Ammon's horn (tissue), 1 donor: Measurements from ENCODE around the gene CATSPERD.

Experiments
- DNase-seq: peaks from one replicate; pipeline ENCODE4 v3.0.0-alpha.2; 2016; ENCODE audit warnings: low spot score

Gene CATSPERD

DNA sequence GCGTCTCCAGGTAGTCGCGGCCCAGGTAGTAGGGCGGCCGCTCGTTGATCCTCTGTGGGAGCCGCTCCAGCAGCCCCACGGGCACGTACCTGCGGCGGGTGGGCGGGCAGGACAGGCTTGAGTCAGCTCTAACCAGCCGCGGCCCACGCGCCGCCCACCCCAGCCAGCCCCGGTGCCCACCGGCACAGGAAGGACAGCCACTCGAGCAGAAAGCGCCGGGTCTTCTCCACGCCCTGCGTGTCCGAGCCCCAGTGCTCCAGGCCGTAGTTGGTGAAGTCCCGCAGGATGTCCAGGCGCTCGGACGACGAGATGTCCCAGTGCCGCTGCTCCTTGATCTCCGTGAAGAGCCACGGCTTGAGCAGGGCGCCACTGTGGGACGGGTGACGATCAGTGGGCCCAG lies 65.0 kb downstream of the CATSPERD start:
- DNase-seq = no peak

DNA sequence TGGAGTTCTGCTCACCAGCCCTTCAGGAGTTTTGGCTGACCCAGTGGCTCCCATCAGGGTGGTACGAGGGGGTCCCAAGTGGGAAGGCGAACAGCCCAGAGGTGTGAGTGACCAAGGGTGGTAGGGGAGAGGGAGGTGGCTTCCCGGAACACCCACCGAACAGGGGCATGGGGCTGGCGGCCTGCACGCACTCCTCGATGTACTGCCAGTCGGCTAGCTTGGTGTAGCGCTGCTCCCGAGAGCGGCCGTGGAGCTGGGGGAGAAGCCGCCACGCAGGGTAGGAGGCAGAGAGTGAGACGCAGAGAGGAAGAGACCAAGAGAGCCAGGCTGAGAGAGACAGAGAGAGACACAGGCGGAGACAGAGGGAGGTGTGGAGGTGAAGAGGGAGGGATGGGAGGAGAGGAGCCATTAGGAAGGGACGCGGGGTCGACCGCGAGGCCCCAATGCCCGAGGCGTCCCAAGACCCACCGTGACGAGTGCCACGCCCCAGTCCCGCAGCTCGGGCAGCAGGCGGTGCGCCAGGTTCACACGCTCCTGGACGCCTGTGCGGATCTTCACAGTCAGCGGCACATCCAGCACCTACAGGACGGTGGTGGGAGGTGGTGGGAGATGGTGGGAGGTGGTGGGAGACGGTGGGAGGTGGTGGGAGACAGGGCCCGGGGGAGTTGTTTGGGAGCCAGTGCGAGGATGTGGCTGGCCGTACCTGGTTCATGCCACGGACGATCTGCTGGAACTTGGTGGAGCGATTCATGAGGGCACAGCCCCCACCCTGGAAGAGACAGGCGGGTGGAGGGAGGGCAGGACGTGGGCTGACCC lies 66.4 kb downstream of the CATSPERD start:
- DNase-seq = no peak

DNA sequence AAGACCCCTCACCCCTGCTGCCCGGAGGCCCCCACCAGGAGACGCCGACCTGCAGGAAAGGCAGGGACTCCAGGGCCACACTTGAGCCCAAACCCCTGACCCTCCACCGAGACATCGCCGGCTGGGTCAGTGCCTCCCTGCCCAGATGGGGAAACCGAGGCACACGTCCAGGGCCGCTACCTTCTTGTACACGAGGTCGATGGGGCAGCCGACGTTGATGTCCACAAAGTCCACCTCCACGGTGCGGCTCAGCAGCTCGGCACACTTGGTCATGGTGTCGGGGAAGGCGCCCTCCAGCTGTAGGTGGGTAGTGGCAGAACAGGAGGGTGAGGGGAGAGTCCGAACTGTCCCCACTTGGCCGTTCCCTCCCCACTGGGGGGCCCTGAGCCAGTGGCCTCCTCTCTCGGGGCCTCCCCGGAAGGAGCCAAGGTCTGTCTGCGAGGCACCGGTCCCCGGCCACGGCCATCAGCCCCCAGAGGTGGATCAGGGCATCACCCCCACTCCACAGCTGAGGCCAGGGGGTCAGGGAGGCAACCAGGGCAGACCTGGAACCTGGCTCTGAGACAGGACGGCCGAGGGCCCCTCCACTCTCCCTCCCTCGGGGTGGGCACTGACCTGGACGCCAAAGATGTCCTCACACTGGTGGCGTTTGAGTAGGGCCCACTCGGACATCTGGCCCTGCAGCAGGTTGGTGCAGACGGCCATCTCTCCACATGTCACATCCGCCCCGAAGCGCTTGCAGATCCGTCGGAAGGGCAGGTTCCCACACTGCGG lies 67.2 kb downstream of the CATSPERD start:
- no peak for DNase-seq

DNA sequence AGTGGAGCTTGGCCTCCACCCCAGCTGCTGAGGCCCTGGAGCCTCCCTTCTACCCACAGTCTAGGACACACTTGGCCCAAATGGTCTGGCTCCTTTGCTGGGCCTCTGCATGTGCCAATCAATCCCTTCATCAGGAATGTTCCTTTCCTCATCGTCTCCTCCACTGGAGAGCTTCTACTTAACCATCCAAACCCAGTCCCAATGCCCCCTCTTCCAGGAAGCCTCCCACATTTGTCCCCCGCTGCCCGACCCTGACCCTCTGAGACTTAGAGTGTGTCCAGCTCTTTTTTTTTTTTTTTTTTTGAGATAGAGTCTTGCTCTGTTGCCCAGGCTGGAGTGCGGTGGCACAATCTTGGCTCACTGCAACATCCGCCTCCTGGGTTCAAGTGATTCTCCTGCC lies 68.0 kb downstream of the CATSPERD start:
- no peak for DNase-seq

DNA sequence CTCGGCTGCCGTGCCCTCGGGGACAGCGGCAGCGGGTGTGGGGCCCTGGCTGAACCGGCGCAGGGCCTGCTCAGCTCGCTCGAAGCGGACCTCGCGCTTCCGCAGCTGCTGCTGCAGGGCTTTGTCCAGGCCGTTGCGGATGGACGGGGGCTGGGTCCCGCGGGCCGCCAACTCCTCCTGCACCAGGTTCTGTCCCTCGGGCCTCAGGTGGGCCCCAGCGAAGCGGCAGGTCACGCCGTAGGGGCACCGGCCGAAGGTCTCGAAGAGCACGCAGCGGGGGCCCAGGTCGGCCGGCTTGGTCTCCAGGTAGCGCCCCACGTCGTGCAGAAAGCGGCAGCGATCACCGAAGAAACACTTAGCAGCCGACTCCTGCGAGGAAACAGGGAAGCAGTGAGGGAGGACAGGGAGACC lies 68.9 kb downstream of the CATSPERD start:
- no peak for DNase-seq

DNA sequence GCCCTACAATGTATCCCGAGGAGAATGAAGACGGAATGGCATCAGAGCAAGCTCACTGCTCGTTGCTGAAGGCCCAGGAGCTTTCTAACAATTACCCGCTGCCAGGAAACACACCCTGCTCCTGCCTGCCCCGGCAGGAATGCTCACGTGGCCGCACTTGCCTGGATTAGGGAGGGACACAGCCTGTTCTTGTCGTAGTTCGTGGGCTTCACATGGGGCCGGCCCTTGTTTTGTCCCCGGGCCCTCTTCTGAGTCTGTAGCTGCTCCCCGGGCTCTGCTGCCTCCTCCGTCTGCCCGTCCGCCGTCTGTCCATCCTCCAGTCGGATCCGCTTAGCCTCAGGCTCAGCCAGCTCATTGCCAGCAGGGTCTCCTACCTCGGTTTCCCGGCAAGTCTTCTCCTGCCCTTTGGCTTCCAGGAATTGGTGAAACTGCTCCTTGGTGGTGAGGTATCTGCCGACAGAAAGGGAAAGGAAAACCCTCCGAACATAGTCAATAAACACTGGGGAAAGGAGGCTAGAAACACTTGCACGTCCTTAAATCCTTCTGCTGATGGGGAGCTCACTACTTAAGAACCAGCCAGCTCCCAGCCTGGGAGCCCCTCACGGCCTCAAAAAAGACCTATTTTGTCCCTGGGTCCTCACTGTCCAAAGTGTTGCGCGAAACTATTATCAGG lies 69.6 kb downstream of the CATSPERD start:
- DNase-seq = no peak

DNA sequence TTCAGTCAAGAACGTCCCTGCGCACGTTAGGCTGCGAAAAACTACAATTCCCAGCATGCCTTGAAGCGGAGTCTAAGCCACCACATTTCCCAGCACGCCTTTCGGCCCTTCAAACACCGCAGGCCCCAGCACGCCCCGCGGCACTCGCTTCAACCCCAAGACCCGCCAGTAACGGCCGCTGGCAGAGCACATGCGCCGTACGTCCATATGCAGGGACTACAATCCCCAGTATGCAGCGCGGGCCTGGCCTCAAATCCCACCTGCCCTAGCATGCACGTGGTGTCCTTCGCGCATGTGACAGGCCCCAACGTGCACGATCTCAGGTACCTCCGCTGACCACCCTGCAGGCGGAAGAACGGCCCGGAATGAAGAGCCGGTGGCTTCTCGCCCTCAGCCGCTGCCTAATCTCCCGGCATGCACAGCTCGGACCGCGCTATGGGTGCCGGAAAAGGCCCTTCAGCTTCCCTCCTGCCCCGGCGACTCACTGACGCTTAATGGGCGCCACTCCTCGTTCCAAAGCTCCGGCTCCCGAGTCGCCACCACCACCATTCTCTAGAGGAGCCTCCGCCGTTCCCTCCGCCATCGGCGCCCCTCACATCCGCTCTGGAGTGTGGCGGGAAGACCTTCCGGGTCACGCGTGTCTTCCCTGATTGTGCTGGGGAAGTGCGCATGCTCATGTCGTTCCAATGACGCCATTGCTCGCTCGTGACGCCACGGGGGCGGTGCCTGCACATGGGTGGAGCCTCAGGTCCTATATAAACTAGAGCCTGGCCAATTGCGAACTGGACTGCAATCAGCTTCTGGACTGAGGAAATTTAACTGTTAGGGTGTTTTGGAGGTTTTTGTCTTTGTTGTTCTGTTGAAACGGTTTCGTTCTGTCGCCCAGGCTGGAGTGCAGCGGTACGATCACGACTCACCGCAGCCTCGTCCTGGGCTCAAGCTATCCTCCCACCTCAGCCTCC lies 70.4 kb downstream of the CATSPERD start, which contains the start of gene DUS3L:
Gene DUS3L (minus strand): TSS at position 605 of the 962 bp plus-strand sequence. CDS start 22 bp downstream, at position 583.
- DNase-seq = peak; percentile 99

DNA sequence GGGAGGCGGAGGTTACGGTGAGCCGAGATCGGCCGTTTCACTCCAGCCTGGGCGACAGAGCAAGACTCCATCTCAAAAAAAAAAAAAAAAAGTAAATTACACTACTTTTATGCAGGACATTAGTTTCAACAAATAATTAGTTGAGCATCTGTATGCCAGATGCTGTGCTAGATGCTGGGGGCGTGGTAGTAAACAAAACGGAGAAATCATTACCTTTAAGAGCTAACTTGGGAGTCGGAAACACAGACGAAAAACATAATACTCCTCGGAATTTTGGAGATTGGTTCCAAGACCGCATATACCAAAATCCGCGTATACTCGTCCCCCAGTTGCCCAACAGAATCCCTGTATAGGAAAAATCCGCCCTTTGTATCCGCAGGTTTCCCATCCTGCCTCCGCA lies 71.8 kb downstream of the CATSPERD start:
- DNase-seq = no peak

DNA sequence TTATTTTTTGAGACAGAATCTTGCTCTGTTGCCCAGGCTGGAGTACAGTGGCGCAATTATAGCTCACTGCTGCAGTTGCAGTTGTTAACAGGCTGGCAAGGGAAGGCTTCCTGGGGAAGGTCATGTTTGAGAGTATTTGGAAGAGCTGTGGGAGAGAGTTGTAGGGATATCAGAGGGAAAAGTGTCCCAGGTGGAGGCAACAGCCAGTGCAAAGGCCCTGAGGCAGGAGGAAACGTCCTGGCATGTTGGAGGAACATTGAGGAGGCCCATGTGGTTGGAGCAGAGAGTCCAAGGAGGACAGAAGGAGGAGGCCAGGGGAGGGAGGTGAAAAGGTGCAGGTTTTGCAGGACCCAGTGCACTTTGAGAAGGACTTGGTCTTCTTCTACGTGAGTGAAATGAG lies 72.8 kb downstream of the CATSPERD start:
- DNase-seq = no peak

DNA sequence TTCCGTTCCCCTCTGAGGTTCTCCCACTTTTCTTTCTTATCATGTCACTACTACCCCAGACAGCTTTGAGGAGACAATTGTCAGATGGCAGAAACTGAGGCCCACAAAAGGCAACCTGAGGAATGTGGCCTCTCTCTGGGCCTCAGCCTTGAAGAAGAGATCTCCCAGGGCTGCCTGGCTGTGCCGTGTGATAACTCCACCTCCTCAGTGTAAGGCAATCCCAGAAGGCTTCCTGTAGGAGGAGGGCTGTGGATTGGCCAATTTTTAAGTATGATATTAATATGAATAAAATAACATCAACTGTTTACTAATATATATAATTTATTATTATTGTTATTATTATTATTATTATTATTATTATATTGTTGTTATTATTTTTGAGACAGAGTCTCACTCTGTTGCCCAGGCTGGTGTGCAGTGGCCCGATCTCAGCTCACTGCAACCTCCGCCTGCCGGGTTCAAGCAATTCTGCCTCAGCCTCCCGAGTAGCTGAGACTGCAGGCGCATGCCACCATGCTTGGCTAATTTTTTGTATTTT lies 75.0 kb downstream of the CATSPERD start:
- DNase-seq = no peak

DNA sequence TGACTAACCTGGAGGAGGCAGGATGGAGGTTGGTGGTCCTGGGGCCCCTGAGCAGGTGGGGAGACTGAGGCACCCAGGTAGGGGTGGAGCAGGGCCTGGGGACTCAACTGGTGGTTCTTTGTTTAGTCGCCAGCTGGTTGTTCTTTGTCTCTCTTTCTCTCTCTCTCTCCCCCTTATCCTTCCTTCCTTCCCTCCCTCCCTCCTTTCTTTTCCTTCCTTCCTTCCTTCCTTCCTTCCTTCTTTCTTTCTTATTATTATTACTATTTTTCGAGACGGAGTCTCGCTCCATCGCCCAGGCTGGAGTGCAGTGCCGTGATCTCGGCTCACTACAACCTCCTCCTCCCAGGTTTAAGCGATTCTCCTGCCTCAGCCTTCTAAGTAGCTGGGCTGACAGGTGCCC lies 77.8 kb downstream of the CATSPERD start:
- no peak for DNase-seq

DNA sequence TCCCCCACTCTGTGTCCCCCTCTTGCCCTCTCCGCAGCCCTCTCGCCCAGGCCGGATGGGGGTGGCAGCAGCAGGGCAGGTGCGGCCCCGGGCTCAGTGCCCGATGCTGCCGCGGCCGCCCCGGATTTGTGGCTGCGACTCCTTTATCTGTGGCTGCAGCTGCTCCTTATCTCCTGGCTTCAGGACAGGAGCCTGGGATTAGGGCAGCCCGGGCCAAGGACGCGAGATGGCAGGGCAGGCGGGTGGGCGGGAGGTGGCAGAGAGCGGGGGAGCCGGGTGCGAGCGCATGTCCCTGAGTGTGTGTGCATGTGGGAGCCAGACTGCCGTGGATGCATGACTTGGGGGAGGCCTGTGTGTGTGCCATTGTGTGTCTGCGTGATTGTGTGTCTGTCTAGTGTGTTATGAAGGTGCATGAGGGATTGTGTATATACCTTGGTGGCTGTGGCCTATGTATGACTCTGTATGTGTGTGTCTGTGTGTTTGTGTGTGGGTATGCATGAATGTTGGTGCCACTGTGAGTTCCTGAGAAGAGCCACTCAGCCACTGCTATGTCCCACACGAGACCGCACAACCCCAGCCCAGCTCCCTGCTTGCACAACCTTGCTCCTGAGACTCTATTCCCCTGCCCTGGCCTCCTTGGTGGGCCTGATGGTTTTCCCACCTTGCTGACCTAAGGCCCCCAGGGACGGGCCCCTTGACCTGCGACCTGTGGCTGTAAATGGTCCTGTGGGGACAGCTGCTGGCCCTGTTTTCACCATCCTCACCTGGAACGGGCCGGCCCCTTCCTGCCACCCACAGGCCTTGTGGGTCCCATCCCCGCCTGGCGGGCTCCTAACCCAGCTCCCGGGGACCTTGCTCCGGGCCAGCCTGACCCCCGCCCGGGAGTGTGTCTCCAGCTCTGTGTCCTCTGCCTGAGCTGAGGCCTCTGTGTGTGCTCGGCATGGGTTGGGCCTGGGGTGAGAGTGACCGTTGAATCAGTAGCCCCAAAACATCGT lies 79.1 kb downstream of the CATSPERD start:
- no peak for DNase-seq

DNA sequence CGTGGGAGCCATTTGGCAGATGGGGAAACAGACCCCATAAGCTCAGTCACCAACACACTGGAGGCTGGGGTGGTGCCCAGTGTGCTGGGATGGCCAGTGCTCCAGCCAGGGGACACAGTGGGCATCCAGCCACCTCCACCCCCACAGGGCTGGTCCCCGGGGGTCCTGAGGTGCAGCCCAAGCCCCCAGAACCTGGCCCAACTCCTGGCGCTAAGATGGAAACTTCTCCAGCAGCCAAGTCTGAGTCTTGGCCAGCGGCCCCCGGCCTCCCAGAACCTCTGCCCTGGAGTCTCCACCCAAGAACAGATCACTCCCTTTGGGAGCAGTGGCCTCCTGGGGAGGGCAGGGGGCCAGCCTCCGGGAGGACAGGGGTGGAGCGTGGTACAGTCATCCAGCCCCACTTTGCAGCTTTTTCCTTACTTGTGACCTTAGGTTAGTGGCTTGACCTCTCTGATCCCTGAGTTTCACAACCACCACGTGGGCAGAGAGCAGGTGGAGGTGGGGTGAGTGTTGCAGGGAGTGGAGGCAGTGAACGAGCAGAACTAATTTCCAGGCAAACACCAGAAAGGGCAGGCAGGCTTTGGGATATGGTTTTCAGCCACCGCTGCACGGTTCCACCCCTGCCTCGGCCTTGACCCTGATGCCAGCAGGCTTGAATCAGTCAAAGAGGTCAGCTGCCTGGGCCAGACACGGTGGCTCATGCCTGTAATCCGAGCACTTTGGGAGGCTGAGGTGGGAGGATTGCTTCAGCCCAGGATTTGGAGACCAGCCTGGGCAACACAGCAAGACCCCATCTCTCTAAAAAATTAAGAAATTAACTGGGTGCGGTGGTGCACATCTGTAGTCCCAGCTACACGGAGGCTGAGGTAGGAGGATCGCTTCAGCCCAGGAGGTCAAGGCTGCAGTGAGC lies 80.2 kb downstream of the CATSPERD start:
- no peak for DNase-seq

DNA sequence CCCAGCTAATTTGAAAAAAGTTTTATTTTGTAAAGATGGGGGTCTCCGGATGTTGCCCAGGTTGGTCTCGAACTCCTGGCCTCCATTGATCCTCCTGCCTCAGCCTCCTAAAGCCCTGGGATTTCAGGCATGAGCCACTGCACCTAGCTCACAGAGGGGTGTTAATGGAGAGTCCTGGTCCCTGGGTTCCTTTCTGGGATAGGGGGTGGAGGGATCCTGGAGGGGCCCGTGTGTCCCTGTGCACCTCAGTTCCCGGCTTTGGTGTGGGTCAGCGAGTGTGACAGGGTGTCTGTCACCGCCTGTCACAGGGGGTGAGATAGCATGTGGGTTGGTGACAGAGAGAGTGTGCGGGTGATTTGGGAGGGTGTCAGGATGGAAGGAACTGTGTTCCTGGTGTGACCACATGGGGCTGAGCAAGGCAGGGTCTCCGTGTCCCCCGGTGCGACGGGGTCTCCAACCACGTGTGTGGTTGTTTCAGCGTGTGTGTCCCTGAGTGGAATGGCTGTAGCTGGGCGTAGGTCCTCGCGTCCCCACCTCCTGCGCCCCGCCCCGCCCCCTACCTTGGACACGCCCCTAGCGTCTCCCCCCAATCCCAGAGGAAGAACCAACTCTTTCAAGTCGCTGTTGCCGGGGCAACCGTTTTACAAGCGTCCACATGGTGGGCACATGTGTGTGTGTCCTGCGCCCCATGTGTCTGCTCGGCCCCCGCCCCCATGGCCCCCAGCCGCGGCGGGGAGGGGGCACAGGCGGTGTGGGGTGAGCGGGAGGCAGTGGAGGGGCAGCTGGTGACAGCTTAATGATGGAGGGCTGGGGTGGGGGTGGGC lies 81.6 kb downstream of the CATSPERD start:
- no peak for DNase-seq

DNA sequence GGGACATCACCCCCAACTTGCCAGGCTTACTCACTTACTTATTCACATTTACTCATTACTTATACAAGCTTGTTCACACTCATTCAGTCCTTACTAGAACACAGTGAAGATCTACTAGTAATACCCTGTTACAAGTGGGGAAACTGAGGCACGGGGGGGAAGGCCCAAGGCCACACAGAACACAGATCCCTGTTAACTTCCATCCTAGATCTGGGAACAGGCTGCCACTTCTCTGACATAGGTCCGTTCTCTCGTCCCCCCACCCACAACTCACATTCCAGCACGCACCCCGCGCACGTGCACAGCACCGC lies 83.0 kb downstream of the CATSPERD start:
- no peak for DNase-seq

DNA sequence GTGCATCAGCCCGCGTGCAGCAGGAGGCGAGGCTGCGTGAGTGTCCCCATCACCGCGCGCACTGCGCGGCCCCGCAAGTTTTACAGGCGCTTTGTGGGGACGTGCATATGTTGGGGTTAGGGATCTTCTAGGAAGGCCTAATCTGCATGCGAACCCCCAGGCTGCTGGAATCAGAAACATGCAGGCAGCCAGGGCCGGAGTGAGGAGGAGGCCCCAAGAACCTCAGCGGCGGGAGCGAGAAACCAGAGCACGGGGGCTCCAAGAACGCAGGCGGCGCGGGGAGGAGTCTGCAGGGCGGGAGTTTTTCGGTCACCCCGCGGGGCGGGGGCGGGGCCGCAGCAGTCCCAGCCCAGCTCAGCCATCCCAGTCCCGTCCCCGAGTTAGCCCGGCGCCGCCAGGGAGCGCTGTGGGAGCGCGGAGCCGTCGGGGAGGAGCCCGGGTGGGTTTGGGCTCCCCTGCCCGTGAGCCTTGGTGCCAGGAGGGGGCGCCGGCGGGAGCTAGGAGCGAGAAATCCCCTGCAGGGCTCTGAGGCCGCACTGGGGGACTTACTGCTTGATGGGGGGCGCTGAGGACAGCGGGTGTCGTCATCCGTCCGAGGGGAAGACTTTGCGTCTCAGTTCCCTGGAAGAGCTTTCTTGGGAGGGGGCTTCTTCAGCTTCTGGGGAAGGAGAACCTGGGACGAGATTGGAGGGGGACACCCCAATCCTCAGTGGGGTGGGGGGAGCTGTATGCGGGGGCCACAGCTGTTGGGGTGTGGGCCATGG lies 83.5 kb downstream of the CATSPERD start:
- peak; percentile 51 for DNase-seq
